Esophagus muscularis mucosa (tissue), 4 donors: ENCODE measurements around the gene GET3. TPM values are rescaled to one million over a fixed set of nuclear protein-coding genes. Genes with fewer than 3 reads are reported as not detected.

Experiments
- DNase-seq: peaks from one replicate; pipeline ENCODE4 v3.0.0-alpha.2; 2017; ENCODE audit errors: extremely low spot score
- H3K27ac ChIP-seq, 4 donors: fragments of 200-600 bp; sonication (generic); replicated peaks in 1 of 4; 1 replicate in 3 of 4; 2 replicates in 1 of 4; pipeline ENCODE4 v1.5.1; 2016 to 2019; ENCODE audit warnings: mild to moderate bottlenecking in 1 of 4
- H3K27me3 ChIP-seq, 4 donors: fragments of 200-600 bp; sonication (generic); one replicate each; pipeline versions ENCODE4 v1.5.1 to v1.6.0; 2016 to 2019
- H3K36me3 ChIP-seq, 4 donors: fragments of 200-600 bp; sonication (generic); one replicate each; pipeline ENCODE4 v1.5.1; 2016 to 2019
- H3K4me1 ChIP-seq, 4 donors: fragments of 200-600 bp; sonication (generic); one replicate each; pipeline ENCODE4 v1.5.1; 2016 to 2019
- H3K4me3 ChIP-seq, 4 donors: fragments of 200-600 bp; sonication (generic); 1 replicate in 2 of 4; 2 replicates in 2 of 4; pipeline ENCODE4 v1.5.1; 2016 to 2019; ENCODE audit warnings: mild to moderate bottlenecking in 4 of 4, moderate library complexity in 1 of 4
- H3K9me3 ChIP-seq, 4 donors: fragments of 200-600 bp; sonication (generic); 1 replicate in 3 of 4; 2 replicates in 1 of 4; pipeline ENCODE4 v1.5.1; 2016 to 2019
- EP300 ChIP-seq: sonication (generic); formaldehyde crosslinking; IDR thresholded peaks from one replicate; pipeline ENCODE4 v1.6.1; 2017; ENCODE audit warnings: antibody characterized with exemption
- POLR2A ChIP-seq: fragments of 450-650 bp; IDR thresholded peaks from one replicate; pipeline ENCODE4 v1.6.1; 2017; ENCODE audit warnings: antibody characterized with exemption, moderate library complexity, mild to moderate bottlenecking, low read depth
- POLR2AphosphoS5 ChIP-seq, 2 donors: sonication (generic); formaldehyde crosslinking; IDR thresholded peaks; one replicate each; pipeline ENCODE4 v1.6.1; 2017; ENCODE audit warnings: antibody characterized with exemption in 2 of 2
- WGBS: methylation state at CpG from one replicate; pipeline ENCODE4 v1.1.5; 2018; 5-methylcytosine and 5-hydroxymethylcytosine counted together
- intact Hi-C: fragments of 100-400 bp; cut with DNase I; formaldehyde crosslinking; loops from one replicate; pipeline ENCODE4 v1.15.1; 2023
- total RNA-seq, 4 donors: library from RNA; depleted of rRNA; stranded (reverse); fragments of >200 nt; gene quantifications; one replicate each; pipeline versions ENCODE4 v1.1.0 to v1.2.1, GENCODE V29; 2016
- TF ChIP-seq, protein P1 (sequence below), 3 experiments: fragments of 200-600 bp in 2 of 3; fragments of 450-650 bp in 1 of 3; sonication (generic) in 2 of 3; IDR thresholded peaks; one replicate each; pipeline ENCODE4 v1.5.1; 2017 to 2019; ENCODE audit warnings: antibody characterized with exemption in 3 of 3, mild to moderate bottlenecking in 2 of 3, moderate library complexity in 1 of 3

The GET3 gene
- total RNA-seq, 4 donors from 2014 or later = 46.9 to 63.5 (median 51.3) TPM

DNA sequence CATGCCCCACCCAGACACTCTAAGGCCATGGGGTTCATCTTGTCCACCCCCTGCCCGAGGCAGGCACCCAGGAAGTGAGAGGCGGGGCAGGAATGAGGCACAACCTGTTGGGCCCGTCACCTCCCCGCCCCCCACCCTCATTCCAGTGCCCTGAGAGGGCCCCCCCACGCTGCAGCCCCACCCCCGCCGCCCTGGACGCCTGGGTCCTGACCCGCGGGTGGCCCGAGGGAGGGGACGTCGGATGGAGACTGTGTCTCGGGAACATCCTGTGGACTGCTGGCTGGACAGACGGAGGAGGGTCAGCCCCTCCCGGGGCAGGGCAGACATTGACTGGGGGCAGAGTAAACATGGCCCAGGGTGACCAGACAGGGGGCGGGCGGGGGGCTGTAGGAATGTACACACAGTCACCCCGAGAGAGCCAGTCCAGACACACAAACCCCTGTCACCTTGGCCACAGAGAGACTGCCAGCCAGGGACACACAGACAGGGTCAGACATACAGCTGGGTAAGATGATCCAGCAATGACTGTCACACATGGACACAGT is 46.6 kb downstream of the GET3 start:
- WGBS = 28% methylated on average over 7 of the region's 19 CpGs
- Histone ChIP-seq H3K36me3 (no peaks in the 10 kb centered on the region), H3K27ac (peak overlapping the region; percentile 97 to 99 (median 99)), H3K27me3 (no peaks in the 10 kb centered on the region), H3K9me3 (no peaks in the 10 kb centered on the region), H3K4me1 (peaks cover 63 to 89% (median 79%) of the 10 kb centered on the region in 4 donors), H3K4me3 (peak overlapping the region; percentile 3 to 64 (median 63))
- no peak for TF ChIP-seq POLR2A
- peak in 1 of 2 donors; percentile 14 for TF ChIP-seq POLR2AphosphoS5 (IDR thresholded peaks at IDR 0.05)
- intact Hi-C loops = no loop called here
- DNase-seq = no peak

- Histone ChIP-seq H3K4me1 (peaks cover 63 to 89% (median 79%) of the 10 kb centered on the region in 4 donors), H3K9me3 (no peaks in the 10 kb centered on the region), H3K36me3 (no peaks in the 10 kb centered on the region), H3K27me3 (no peaks in the 10 kb centered on the region), H3K4me3 (no peak overlapping the region), H3K27ac (peak overlapping the region; percentile 97 to 99 (median 99))
- intact Hi-C loops = no loop called here
- WGBS = 66% methylated on average over 10 of the region's 10 CpGs
- TF ChIP-seq POLR2A (no peak), EP300 (no peak), POLR2AphosphoS5 (IDR thresholded peaks at IDR 0.05) (no peak)
- TF ChIP-seq, protein P1, sequence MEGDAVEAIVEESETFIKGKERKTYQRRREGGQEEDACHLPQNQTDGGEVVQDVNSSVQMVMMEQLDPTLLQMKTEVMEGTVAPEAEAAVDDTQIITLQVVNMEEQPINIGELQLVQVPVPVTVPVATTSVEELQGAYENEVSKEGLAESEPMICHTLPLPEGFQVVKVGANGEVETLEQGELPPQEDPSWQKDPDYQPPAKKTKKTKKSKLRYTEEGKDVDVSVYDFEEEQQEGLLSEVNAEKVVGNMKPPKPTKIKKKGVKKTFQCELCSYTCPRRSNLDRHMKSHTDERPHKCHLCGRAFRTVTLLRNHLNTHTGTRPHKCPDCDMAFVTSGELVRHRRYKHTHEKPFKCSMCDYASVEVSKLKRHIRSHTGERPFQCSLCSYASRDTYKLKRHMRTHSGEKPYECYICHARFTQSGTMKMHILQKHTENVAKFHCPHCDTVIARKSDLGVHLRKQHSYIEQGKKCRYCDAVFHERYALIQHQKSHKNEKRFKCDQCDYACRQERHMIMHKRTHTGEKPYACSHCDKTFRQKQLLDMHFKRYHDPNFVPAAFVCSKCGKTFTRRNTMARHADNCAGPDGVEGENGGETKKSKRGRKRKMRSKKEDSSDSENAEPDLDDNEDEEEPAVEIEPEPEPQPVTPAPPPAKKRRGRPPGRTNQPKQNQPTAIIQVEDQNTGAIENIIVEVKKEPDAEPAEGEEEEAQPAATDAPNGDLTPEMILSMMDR (IDR thresholded peaks at IDR 0.05) = no peak
- DNase-seq = no peak
Observed at GRCh38 chr19:12784394-12784870, 47.1 kb downstream of the GET3 start.

DNA sequence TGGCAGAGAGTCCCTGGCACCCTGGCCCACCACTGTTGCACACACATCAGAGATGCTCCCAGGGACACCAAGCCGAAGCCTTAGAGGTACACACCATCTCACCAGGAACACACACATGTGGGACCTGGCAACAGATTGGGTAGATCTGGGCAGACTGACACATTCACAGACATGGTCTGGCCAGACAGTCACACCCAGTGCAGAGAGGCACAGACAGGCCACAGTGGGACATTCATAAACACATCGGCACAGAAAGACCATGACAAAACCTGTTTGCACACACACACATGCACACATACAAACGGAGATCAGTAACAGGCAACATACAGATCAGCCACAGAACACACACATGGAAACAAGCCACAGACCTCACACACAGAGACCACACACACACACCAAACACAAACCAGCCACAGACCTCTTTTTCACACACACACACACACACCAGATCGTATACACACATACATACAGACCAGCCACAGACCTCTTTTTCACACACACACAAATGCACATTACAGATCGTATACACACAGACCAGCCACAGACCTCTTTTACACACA is 47.7 kb downstream of the GET3 start:
- Histone ChIP-seq H3K36me3 (no peaks in the 10 kb centered on the region), H3K4me3 (peak overlapping the region in 1 of 4 donors; percentile 1), H3K4me1 (peaks cover 58 to 85% (median 74%) of the 10 kb centered on the region in 4 donors), H3K27me3 (no peaks in the 10 kb centered on the region), H3K27ac (peak overlapping the region; percentile 97 to 99 (median 99)), H3K9me3 (no peaks in the 10 kb centered on the region)
- intact Hi-C loops = no loop called here
- no peak for DNase-seq
- WGBS = 52% methylated on average over 4 of the region's 5 CpGs
- TF ChIP-seq POLR2A (no peak), EP300 (no peak), POLR2AphosphoS5 (IDR thresholded peaks at IDR 0.05) (no peak)
- TF ChIP-seq, protein P1 (IDR thresholded peaks at IDR 0.05) = no peak

DNA sequence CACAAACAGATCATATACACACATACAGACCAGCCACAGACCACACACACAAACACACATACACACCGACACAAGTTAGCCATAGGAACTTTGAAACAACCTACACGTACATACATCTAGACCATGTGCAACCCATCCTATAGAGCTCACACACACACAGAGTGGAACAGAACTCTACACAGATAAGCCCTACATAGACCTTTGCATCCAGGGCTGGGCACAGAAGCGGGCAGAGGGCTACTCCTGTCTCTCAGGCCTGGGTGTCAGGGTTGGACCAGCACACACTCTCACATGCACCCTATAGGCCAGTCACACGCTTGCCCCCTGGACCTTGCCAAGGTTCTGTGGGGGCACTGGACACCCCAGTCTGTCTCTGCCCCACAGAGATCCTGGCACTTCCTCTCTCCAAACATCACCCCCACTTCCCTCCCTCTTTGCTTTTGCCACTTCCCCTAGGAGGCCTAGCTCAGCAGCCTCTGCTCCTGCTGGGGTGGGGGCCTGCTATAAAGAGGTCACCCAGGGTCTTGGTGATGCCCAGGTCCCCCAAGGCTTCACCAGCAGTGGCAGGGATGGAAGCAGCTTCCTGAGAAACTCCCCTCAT is 48.2 kb downstream of the GET3 start:
- H3K27me3 ChIP-seq = no peaks in the 10 kb centered on the region
- peaks cover 59 to 86% (median 77%) of the 10 kb centered on the region in 4 donors for H3K4me1 ChIP-seq
- H3K36me3 ChIP-seq = no peaks in the 10 kb centered on the region
- TF ChIP-seq POLR2AphosphoS5 (IDR thresholded peaks at IDR 0.05) = no peak
- no peak for TF ChIP-seq EP300
- TF ChIP-seq, protein P1 (IDR thresholded peaks at IDR 0.05) = no peak
- TF ChIP-seq POLR2A = no peak
- H3K9me3 ChIP-seq = no peaks in the 10 kb centered on the region
- 69% methylated on average over 4 of the region's 4 CpGs for WGBS
- H3K27ac ChIP-seq = peak overlapping the region; percentile 97 to 99 (median 99)
- no peak for DNase-seq
- peak overlapping the region in 1 of 4 donors; percentile 1 for H3K4me3 ChIP-seq
- intact Hi-C loops = no loop called here

- TF ChIP-seq POLR2A (no peak), EP300 (no peak), POLR2AphosphoS5 (IDR thresholded peaks at IDR 0.05) (no peak)
- TF ChIP-seq, protein P1 (IDR thresholded peaks at IDR 0.05) = no peak
- Histone ChIP-seq H3K27me3 (no peaks in the 10 kb centered on the region), H3K4me3 (no peak overlapping the region), H3K27ac (peak overlapping the region; percentile 97 to 99 (median 99)), H3K4me1 (peaks cover 63 to 92% (median 84%) of the 10 kb centered on the region in 4 donors), H3K36me3 (no peaks in the 10 kb centered on the region), H3K9me3 (peaks cover 0 to 1% (median 0%) of the 10 kb centered on the region in 4 donors)
- DNase-seq = no peak
- WGBS = 60% methylated on average over 6 of the region's 18 CpGs
- intact Hi-C loops = no loop called here
Observed at GRCh38 chr19:12786141-12786870, 49.0 kb downstream of the GET3 start.
